ENCODE data around the gene LRRK2. TPM values are rescaled to one million over a fixed set of nuclear protein-coding genes. Genes with fewer than 3 reads are reported as not detected.

LRRK2 gene
- total and polyA plus RNA-seq, 10 of the 15 experiments (the other 5 are each of a cell fraction or from before 2014, with no cell fraction given), result 0.80 to 32.6 (median 1.4) TPM

GRCh38 chr12:40202095-40203059 is 22.4 kb upstream of the LRRK2 start (continued):
- TF ChIP-seq, protein P1, sequence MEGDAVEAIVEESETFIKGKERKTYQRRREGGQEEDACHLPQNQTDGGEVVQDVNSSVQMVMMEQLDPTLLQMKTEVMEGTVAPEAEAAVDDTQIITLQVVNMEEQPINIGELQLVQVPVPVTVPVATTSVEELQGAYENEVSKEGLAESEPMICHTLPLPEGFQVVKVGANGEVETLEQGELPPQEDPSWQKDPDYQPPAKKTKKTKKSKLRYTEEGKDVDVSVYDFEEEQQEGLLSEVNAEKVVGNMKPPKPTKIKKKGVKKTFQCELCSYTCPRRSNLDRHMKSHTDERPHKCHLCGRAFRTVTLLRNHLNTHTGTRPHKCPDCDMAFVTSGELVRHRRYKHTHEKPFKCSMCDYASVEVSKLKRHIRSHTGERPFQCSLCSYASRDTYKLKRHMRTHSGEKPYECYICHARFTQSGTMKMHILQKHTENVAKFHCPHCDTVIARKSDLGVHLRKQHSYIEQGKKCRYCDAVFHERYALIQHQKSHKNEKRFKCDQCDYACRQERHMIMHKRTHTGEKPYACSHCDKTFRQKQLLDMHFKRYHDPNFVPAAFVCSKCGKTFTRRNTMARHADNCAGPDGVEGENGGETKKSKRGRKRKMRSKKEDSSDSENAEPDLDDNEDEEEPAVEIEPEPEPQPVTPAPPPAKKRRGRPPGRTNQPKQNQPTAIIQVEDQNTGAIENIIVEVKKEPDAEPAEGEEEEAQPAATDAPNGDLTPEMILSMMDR (IDR thresholded peaks at IDR 0.05 in 2 of 3, conservative IDR thresholded peaks at IDR 0.05 in 1 of 3; ENCODE audit: control insufficient read depth in 2 of 3, extremely low read depth in 1 of 3, insufficient read depth in 1 of 3, low read depth in 3 of 3, low read length in 3 of 3), result no peak
- TF ChIP-seq BCL11A (IDR thresholded peaks at IDR 0.05; ENCODE audit: low read depth, low read length) (0 out of 2 replicates have a peak, but pooled peaks have one; percentile 36), ELK1 (IDR thresholded peaks at IDR 0.05; ENCODE audit: low read depth, low read length) (no peak), NFIC (IDR thresholded peaks at IDR 0.05; ENCODE audit: low read depth, low read length) (0 out of 2 replicates have a peak, but pooled peaks have one; percentile 30), ATF3 (IDR thresholded peaks at IDR 0.05; ENCODE audit: borderline replicate concordance, extremely low read depth, low read depth, low read length) (no peak), ZZZ3 (IDR thresholded peaks at IDR 0.05; ENCODE audit: control insufficient read depth, insufficient read length, low read depth) (no peak), CHD1 (IDR thresholded peaks at IDR 0.05; ENCODE audit: low read depth, low read length) (no peak), USF2 (IDR thresholded peaks at IDR 0.05; ENCODE audit: borderline replicate concordance, low read depth, low read length) (no peak), MEF2B (IDR thresholded peaks at IDR 0.05; ENCODE audit: partially characterized antibody, poor library complexity, severe bottlenecking) (peak; percentile 90), WRNIP1 (IDR thresholded peaks at IDR 0.05; ENCODE audit: borderline replicate concordance, low read depth, low read length) (no peak), SRF (IDR thresholded peaks at IDR 0.05; ENCODE audit: low read depth in 2 of 2, low read length in 2 of 2) (no peak), EGR1 (IDR thresholded peaks at IDR 0.05; ENCODE audit: borderline replicate concordance in 1 of 2, low read depth in 2 of 2, low read length in 2 of 2) (no peak), POLR2A (IDR thresholded peaks at IDR 0.05; ENCODE audit: low read depth, low read length) (no peak), LARP7 (IDR thresholded peaks at IDR 0.05) (no peak), CUX1 (IDR thresholded peaks at IDR 0.05; ENCODE audit: insufficient replicate concordance, low read depth, low read length) (no peak)
- TF ChIP-seq, protein P2, sequence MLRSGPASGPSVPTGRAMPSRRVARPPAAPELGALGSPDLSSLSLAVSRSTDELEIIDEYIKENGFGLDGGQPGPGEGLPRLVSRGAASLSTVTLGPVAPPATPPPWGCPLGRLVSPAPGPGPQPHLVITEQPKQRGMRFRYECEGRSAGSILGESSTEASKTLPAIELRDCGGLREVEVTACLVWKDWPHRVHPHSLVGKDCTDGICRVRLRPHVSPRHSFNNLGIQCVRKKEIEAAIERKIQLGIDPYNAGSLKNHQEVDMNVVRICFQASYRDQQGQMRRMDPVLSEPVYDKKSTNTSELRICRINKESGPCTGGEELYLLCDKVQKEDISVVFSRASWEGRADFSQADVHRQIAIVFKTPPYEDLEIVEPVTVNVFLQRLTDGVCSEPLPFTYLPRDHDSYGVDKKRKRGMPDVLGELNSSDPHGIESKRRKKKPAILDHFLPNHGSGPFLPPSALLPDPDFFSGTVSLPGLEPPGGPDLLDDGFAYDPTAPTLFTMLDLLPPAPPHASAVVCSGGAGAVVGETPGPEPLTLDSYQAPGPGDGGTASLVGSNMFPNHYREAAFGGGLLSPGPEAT (IDR thresholded peaks at IDR 0.05; ENCODE audit: low read depth), result peak; percentile 66
